Measurements from ENCODE around the gene CPSF7.
"Not testable (repeated sequence)": the region's sequence is repeated elsewhere in the genome, so short reads cannot be mapped to it uniquely, and the experiment has no call there.

CPSF7 gene

GRCh38 chr11:61429691-61430582 is at the start of gene CPSF7, which contains the start of gene SDHAF2:
Gene CPSF7, minus strand, starts transcription at chr11:61429975. Its CDS starts 740 bp downstream, at chr11:61429235.
Gene SDHAF2, plus strand, starts transcription at chr11:61430124. Its CDS starts 23 bp downstream, at chr11:61430147.
- H3K27me3 Mint-ChIP-seq, result no peaks in the 10 kb centered on the region
- H3K4me3 Mint-ChIP-seq, result peak within 1 kb of the TSS; percentile 98
- H3K27ac Mint-ChIP-seq, result peak within 1 kb of the TSS; percentile 98
- peaks cover 57% of the 10 kb centered on the region for H3K36me3 Mint-ChIP-seq (ENCODE audit: low read depth)
- H3K4me1 Mint-ChIP-seq (ENCODE audit: low read depth), result peaks cover 75% of the 10 kb centered on the region
- no peaks in the 10 kb centered on the region for H3K9me3 Mint-ChIP-seq

DNA sequence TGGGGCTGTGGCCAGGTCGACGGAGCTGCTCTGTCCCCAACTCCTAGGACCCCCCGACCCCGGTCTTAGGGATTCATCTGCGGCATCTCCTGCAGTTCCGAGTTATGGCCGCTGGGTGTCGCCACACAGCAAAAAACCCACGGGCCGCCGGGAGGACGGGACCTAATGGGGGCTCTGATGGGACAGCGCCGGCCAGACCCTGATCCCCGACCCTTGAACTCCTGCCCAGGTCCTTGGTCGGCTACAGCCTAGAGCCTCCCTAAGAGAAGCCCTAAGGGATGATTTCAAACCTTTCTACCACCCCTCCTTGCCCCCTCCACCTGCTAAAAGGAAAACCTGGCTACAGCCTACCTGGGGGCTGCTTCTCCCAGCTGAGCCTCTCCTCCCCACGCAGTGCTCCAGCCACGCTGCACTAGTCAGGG is 48.0 kb upstream of the CPSF7 start:
- no peaks in the 10 kb centered on the region for H3K9me3 Mint-ChIP-seq
- peaks cover 3% of the 10 kb centered on the region for H3K4me1 Mint-ChIP-seq (ENCODE audit: low read depth)
- no peak overlapping the region for H3K4me3 Mint-ChIP-seq
- no peaks in the 10 kb centered on the region for H3K27me3 Mint-ChIP-seq
- no peak overlapping the region for H3K27ac Mint-ChIP-seq
- H3K36me3 Mint-ChIP-seq (ENCODE audit: low read depth), result peaks cover 7% of the 10 kb centered on the region

DNA sequence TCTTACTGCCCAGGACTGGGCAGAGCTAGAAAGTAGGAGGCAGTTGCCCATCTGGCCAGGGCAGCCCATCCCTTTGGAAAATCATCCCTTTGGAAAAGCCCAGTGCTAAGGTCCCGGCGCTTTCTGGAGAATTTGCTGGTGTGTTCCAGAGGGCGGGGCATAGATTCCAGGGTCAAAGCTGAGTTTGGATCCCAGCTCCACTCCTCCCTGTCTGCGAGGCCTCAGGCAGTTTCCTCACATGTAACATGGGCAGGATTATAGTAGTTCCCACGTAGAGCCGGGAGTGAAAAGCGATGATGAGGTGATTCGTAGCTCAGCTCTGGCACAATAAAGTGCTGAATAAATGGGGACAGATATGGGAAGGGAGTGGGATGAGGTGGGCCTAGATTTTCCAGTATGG is 47.4 kb upstream of the CPSF7 start:
- Mint-ChIP-seq H3K9me3 (no peaks in the 10 kb centered on the region), H3K4me3 (no peak overlapping the region), H3K27ac (no peak overlapping the region), H3K4me1 (ENCODE audit: low read depth) (peaks cover 3% of the 10 kb centered on the region), H3K36me3 (ENCODE audit: low read depth) (peaks cover 10% of the 10 kb centered on the region), H3K27me3 (no peaks in the 10 kb centered on the region)

- Mint-ChIP-seq H3K4me3 (no peak overlapping the region), H3K9me3 (no peaks in the 10 kb centered on the region), H3K4me1 (ENCODE audit: low read depth) (peaks cover 3% of the 10 kb centered on the region), H3K27me3 (no peaks in the 10 kb centered on the region), H3K27ac (no peak overlapping the region), H3K36me3 (ENCODE audit: low read depth) (peaks cover 10% of the 10 kb centered on the region)
These were observed 46.6 kb upstream of the CPSF7 start for GRCh38 chr11:61476371-61476770.

DNA sequence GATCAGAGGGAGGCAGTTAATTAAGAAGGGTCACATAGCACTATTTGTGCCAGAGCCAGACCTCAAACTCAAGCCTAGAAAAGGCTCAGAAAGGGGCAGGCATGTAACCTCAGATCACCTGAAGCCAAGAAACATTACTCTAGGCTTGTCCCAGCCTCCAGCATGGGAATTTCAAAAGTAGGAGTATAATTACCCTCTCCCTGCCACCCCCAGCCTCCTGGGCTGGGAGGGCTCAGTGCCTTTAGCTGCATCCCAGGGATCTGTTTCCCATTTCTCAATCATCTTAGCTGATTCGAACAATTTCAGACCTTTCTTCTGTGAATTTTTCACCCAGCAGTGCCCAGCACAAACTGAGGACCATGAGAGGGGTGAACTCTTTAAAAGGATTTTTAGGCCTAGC is 45.7 kb upstream of the CPSF7 start:
- Mint-ChIP-seq H3K36me3 (ENCODE audit: low read depth) (peaks cover 17% of the 10 kb centered on the region), H3K27me3 (no peaks in the 10 kb centered on the region), H3K9me3 (no peaks in the 10 kb centered on the region), H3K4me1 (ENCODE audit: low read depth) (peaks cover 3% of the 10 kb centered on the region), H3K4me3 (no peak overlapping the region), H3K27ac (no peak overlapping the region)

DNA sequence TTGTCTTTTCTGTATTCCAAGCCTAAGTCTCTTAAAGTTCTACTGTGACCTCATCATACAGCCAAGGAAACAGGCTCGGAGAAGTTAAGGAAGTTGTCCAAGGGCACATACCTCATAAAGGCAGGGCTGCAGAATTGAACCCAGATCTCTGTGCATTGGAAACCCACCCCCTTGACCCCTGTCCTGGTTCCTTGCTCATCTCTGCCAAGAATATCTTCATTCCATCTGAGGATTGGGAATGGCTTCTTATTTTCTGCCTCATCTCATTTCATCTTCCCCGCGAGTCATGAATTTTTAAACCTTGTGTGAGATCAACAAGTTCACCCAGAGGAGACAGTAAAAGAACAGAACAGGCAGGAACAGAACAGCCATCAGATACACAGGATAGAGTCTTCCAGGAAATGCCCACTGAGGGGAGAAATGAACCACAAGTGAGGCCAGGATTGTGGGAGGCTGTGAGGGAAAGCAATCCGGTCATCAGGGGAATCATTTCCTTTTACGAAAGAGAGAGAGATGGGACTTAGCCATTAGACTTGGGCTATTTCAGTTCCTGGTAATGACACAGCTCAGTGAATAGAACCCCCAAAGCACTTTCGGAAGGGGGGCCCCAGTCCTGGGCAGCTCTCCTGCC is 44.4 kb upstream of the CPSF7 start:
- peaks cover 3% of the 10 kb centered on the region for H3K4me1 Mint-ChIP-seq (ENCODE audit: low read depth)
- peaks cover 23% of the 10 kb centered on the region for H3K36me3 Mint-ChIP-seq (ENCODE audit: low read depth)
- H3K27me3 Mint-ChIP-seq, result no peaks in the 10 kb centered on the region
- no peak overlapping the region for H3K4me3 Mint-ChIP-seq
- H3K27ac Mint-ChIP-seq, result no peak overlapping the region
- H3K9me3 Mint-ChIP-seq, result no peaks in the 10 kb centered on the region

- H3K27ac Mint-ChIP-seq, result no peak overlapping the region
- H3K4me1 Mint-ChIP-seq (ENCODE audit: low read depth), result peaks cover 3% of the 10 kb centered on the region
- no peaks in the 10 kb centered on the region for H3K9me3 Mint-ChIP-seq
- peaks cover 25% of the 10 kb centered on the region for H3K36me3 Mint-ChIP-seq (ENCODE audit: low read depth)
- no peak overlapping the region for H3K4me3 Mint-ChIP-seq
- no peaks in the 10 kb centered on the region for H3K27me3 Mint-ChIP-seq
These were observed 43.7 kb upstream of the CPSF7 start for GRCh38 chr11:61473370-61474012.

DNA sequence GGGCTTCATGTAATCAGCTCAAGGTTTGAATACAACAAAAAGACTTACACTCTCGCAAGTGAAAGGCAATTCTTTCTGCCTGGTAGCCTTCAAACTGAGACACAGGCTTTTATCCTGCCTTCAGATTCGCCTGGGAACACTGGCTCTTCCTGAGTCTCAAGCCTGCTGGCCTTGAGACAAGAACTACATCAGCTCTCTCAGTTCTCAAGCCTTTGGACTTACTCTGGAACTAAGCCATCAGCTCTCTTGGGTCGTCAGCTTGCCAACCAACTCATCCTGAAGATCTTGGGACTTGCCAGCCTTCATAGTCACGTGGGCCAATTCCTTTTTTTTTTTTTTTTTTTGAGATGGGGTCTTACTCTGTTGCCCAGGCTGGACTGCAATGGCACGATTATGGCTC is 43.1 kb upstream of the CPSF7 start:
- Mint-ChIP-seq H3K9me3 (no peaks in the 10 kb centered on the region), H3K4me1 (ENCODE audit: low read depth) (peaks cover under 1% of the 10 kb centered on the region), H3K27me3 (no peaks in the 10 kb centered on the region), H3K36me3 (ENCODE audit: low read depth) (peaks cover 31% of the 10 kb centered on the region), H3K27ac (no peak overlapping the region), H3K4me3 (no peak overlapping the region)

- Mint-ChIP-seq H3K27ac (no peak overlapping the region), H3K36me3 (ENCODE audit: low read depth) (peaks cover 35% of the 10 kb centered on the region), H3K9me3 (no peaks in the 10 kb centered on the region), H3K4me1 (ENCODE audit: low read depth) (peaks cover 6% of the 10 kb centered on the region), H3K27me3 (no peaks in the 10 kb centered on the region), H3K4me3 (no peak overlapping the region)
These were observed 42.5 kb upstream of the CPSF7 start for GRCh38 chr11:61472282-61472681.

DNA sequence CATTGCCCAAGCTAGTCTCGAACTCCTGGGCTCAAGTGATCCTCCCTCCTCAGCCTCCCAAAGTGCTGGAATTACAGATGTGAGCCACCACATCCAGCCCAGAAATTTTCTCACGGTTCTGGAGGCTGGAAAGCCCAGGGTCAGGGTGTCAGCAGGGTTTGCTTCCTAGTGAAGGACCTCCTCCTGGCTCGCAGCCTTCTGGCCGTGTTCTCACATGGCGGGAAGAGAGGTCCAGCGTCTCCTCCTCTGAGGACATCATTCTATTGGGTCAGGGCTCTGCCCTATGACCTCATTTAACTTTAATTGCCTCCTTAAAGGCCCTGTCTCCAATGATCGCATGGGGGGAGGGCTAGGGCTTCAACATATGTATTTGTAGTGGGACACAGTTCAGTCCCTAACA is 38.2 kb upstream of the CPSF7 start:
- Mint-ChIP-seq H3K27ac (peak overlapping the region; percentile 18), H3K4me1 (ENCODE audit: low read depth) (peaks cover 6% of the 10 kb centered on the region), H3K36me3 (ENCODE audit: low read depth) (peaks cover 30% of the 10 kb centered on the region), H3K4me3 (no peak overlapping the region), H3K9me3 (no peaks in the 10 kb centered on the region), H3K27me3 (no peaks in the 10 kb centered on the region)

- Mint-ChIP-seq H3K27ac (peak overlapping the region; percentile 18), H3K36me3 (ENCODE audit: low read depth) (peaks cover 26% of the 10 kb centered on the region)
- not testable (repeated sequence) for H3K4me3 Mint-ChIP-seq; H3K4me1 Mint-ChIP-seq (ENCODE audit: low read depth); H3K9me3 Mint-ChIP-seq; H3K27me3 Mint-ChIP-seq
These were observed 37.8 kb upstream of the CPSF7 start for GRCh38 chr11:61467602-61468001.

DNA sequence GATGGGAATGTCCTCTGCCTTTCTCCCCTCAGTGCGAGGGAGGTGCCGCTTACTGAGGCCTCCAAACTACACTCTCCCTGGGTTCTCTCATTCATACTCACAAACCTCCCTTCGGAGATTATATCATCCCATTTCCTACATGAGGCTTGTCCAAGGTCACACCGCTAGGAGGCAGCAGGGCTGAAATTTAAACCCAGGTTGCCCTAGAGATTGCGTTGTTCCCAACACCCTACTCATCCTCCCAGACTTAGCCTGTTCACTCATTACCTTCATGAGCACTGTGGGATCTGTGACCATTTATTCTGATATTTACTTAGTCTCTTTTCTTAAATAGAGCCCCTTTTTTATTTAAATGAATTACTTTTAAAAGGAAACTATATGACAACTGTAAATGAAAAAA is 31.2 kb upstream of the CPSF7 start:
- Mint-ChIP-seq H3K27ac (no peak overlapping the region), H3K9me3 (no peaks in the 10 kb centered on the region), H3K4me1 (ENCODE audit: low read depth) (no peaks in the 10 kb centered on the region)

GRCh38 chr11:61460474-61460881 is 30.7 kb upstream of the CPSF7 start:
- H3K27ac Mint-ChIP-seq, result no peak overlapping the region
- peaks cover 15% of the 10 kb centered on the region for H3K36me3 Mint-ChIP-seq (ENCODE audit: low read depth)
- no peaks in the 10 kb centered on the region for H3K27me3 Mint-ChIP-seq
- H3K4me1 Mint-ChIP-seq (ENCODE audit: low read depth), result no peaks in the 10 kb centered on the region
- H3K9me3 Mint-ChIP-seq, result no peaks in the 10 kb centered on the region
- H3K4me3 Mint-ChIP-seq, result no peak overlapping the region

More for the DNA sequence above, 31.2 kb upstream of the CPSF7 start:
- no peak overlapping the region for H3K4me3 Mint-ChIP-seq
- no peaks in the 10 kb centered on the region for H3K27me3 Mint-ChIP-seq
- peaks cover 15% of the 10 kb centered on the region for H3K36me3 Mint-ChIP-seq (ENCODE audit: low read depth)

- no peaks in the 10 kb centered on the region for H3K9me3 Mint-ChIP-seq
- peaks cover 21% of the 10 kb centered on the region for H3K36me3 Mint-ChIP-seq (ENCODE audit: low read depth)
- no peak overlapping the region for H3K27ac Mint-ChIP-seq
- no peak overlapping the region for H3K4me3 Mint-ChIP-seq
- peaks cover 4% of the 10 kb centered on the region for H3K4me1 Mint-ChIP-seq (ENCODE audit: low read depth)
- no peaks in the 10 kb centered on the region for H3K27me3 Mint-ChIP-seq
These were observed 24.7 kb upstream of the CPSF7 start for GRCh38 chr11:61454520-61454919.

GRCh38 chr11:61453695-61454094 is 23.9 kb upstream of the CPSF7 start:
- H3K9me3 Mint-ChIP-seq, result no peaks in the 10 kb centered on the region
- no peaks in the 10 kb centered on the region for H3K27me3 Mint-ChIP-seq
- H3K27ac Mint-ChIP-seq, result no peak overlapping the region
- H3K36me3 Mint-ChIP-seq (ENCODE audit: low read depth), result peaks cover 28% of the 10 kb centered on the region
- peaks cover 4% of the 10 kb centered on the region for H3K4me1 Mint-ChIP-seq (ENCODE audit: low read depth)
- no peak overlapping the region for H3K4me3 Mint-ChIP-seq

All from stimulated activated naive CD8-positive, alpha-beta T cell treated with anti-CD3 and anti-CD28 coated beads, Interleukin-15, Interleukin-2, amounts not matched to agents 100 ng/mL and 50 ng/mL, for 24 hours (primary cell).